ENCODE measurements around the gene PKD2L1.

PKD2L1 gene

GRCh38 chr10:100238429-100238828 is 91.6 kb downstream of the PKD2L1 start:
- H3K36me3 ChIP-seq: peaks cover 92% of the 10 kb centered on the region
- no peak overlapping the region for H3K27ac ChIP-seq
- H3K27me3 ChIP-seq: no peaks in the 10 kb centered on the region
- H3K9me3 ChIP-seq: no peaks in the 10 kb centered on the region
- no peak overlapping the region for H3K4me3 ChIP-seq (ENCODE audit: low read depth in 1 of 2, low read length in 1 of 2)
- TF ChIP-seq CTCF (IDR thresholded peaks at IDR 0.05): no peak
- no peaks in the 10 kb centered on the region for H3K4me1 ChIP-seq (ENCODE audit: control insufficient read depth in 1 of 2, insufficient read depth in 1 of 2, low read depth in 1 of 2, low read length in 1 of 2)

Data from neutrophil (primary cell).